Activated B cell treated with CpG ODN at 0.5 μM for 24 hours (primary cell): ENCODE measurements around the gene CALN1. TPM values are rescaled to one million over a fixed set of nuclear protein-coding genes. Genes with fewer than 3 reads are reported as not detected.

Experiments
- ATAC-seq: fragments of 200-7000 bp; cut with Tn5 transposase; one replicate; pipeline ENCODE4 v1.10.0; 2021; ENCODE audit warnings: low read depth, mild to moderate bottlenecking, moderate library complexity
- CTCF ChIA-PET: fragments of 350-600 bp; sonication (Branson Sonifier 250); formaldehyde crosslinking; loops from one replicate; lab custom pipeline; 2021; ENCODE audit warnings: antibody characterized with exemption; lab: Charles Lee
- POLR2A ChIA-PET: fragments of 350-600 bp; sonication (Branson Sonifier 250); formaldehyde crosslinking; loops from one replicate; lab custom pipeline; 2021; ENCODE audit warnings: antibody characterized with exemption; lab: Charles Lee
- DNase-seq: peaks from one replicate; pipeline ENCODE4 v3.0.0; 2022
- H3K27ac Mint-ChIP-seq: one replicate; pipeline ENCODE4 v1.8.0; 2020; ENCODE audit warnings: mixed read lengths
- H3K27me3 Mint-ChIP-seq: one replicate; pipeline ENCODE4 v1.8.0; 2021; ENCODE audit warnings: mixed read lengths
- H3K36me3 Mint-ChIP-seq: one replicate; pipeline ENCODE4 v1.8.0; 2021; ENCODE audit warnings: low read depth, mixed read lengths
- H3K4me1 Mint-ChIP-seq: one replicate; pipeline ENCODE4 v1.8.0; 2021; ENCODE audit warnings: mixed read lengths
- H3K4me3 Mint-ChIP-seq: one replicate; pipeline ENCODE4 v1.8.0; 2020; ENCODE audit warnings: mild to moderate bottlenecking, mixed read lengths
- H3K9me3 Mint-ChIP-seq: one replicate; pipeline ENCODE4 v1.8.0; 2020; ENCODE audit warnings: mixed read lengths
- intact Hi-C: fragments of 100-400 bp; cut with micrococcal nuclease; formaldehyde crosslinking; loops from one replicate; pipeline ENCODE4 v1.15.1; 2024
- total RNA-seq: library from RNA; stranded (reverse); gene quantifications from 2 replicates; pipeline ENCODE4 v1.2.3, GENCODE V29; 2022
- TF ChIP-seq, protein P1 (sequence below): fragments of 200-600 bp; IDR thresholded peaks from one replicate; pipeline ENCODE4 v1.8.0; 2022; ENCODE audit warnings: antibody characterized with exemption, mild to moderate bottlenecking

The CALN1 gene
- total RNA-seq, 1 donor from 2014 or later = not detected

DNA sequence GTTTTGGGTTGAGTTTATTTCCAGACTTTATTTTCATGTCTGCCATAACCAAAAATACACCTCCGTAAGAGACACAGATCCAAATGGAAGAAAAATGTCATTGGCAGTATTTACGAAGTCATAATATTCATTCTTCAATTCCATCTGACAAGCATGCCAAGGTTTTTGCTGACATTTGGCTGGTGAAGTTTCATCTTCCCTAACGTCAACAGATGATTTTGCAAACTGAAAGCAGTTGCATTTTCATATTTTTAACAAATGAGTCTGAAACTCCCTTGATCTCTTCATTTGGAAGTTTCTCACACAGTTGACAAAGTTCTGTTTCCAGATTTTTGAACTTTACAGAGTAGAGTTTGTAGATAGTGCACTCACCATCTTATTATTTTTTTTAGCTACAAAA lies 114.5 kb downstream of the CALN1 start:
- Mint-ChIP-seq H3K9me3 (no peaks in the 10 kb centered on the region), H3K4me1 (no peaks in the 10 kb centered on the region), H3K27ac (no peak overlapping the region), H3K4me3 (no peak overlapping the region), H3K36me3 (no peaks in the 10 kb centered on the region), H3K27me3 (no peaks in the 10 kb centered on the region)
- intact Hi-C loops = no loop called here
- DNase-seq (no peak), ATAC-seq (no peak)
- CTCF ChIA-PET = no interaction called here
- POLR2A ChIA-PET = no interaction called here
- TF ChIP-seq, protein P1, sequence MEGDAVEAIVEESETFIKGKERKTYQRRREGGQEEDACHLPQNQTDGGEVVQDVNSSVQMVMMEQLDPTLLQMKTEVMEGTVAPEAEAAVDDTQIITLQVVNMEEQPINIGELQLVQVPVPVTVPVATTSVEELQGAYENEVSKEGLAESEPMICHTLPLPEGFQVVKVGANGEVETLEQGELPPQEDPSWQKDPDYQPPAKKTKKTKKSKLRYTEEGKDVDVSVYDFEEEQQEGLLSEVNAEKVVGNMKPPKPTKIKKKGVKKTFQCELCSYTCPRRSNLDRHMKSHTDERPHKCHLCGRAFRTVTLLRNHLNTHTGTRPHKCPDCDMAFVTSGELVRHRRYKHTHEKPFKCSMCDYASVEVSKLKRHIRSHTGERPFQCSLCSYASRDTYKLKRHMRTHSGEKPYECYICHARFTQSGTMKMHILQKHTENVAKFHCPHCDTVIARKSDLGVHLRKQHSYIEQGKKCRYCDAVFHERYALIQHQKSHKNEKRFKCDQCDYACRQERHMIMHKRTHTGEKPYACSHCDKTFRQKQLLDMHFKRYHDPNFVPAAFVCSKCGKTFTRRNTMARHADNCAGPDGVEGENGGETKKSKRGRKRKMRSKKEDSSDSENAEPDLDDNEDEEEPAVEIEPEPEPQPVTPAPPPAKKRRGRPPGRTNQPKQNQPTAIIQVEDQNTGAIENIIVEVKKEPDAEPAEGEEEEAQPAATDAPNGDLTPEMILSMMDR = no peak

- POLR2A ChIA-PET = no interaction called here
- Mint-ChIP-seq H3K27me3 (no peaks in the 10 kb centered on the region), H3K9me3 (peaks cover 8% of the 10 kb centered on the region), H3K4me1 (no peaks in the 10 kb centered on the region), H3K4me3 (no peak overlapping the region), H3K27ac (no peak overlapping the region), H3K36me3 (no peaks in the 10 kb centered on the region)
- TF ChIP-seq, protein P1 = no peak
- DNase-seq (no peak), ATAC-seq (no peak)
- intact Hi-C loops = no loop called here
- CTCF ChIA-PET = no interaction called here
These were observed 119.3 kb downstream of the CALN1 start for GRCh38 chr7:72292794-72293193.

- POLR2A ChIA-PET = no interaction called here
- CTCF ChIA-PET = no interaction called here
- Mint-ChIP-seq H3K4me3 (no peak overlapping the region), H3K36me3 (no peaks in the 10 kb centered on the region), H3K27me3 (no peaks in the 10 kb centered on the region), H3K27ac (no peak overlapping the region), H3K4me1 (no peaks in the 10 kb centered on the region), H3K9me3 (peaks cover 8% of the 10 kb centered on the region)
- no peak for DNase-seq
- intact Hi-C loops = no loop called here
- no peak for ATAC-seq
- TF ChIP-seq, protein P1 = no peak
These were observed 120.0 kb downstream of the CALN1 start for GRCh38 chr7:72292118-72292517.

DNA sequence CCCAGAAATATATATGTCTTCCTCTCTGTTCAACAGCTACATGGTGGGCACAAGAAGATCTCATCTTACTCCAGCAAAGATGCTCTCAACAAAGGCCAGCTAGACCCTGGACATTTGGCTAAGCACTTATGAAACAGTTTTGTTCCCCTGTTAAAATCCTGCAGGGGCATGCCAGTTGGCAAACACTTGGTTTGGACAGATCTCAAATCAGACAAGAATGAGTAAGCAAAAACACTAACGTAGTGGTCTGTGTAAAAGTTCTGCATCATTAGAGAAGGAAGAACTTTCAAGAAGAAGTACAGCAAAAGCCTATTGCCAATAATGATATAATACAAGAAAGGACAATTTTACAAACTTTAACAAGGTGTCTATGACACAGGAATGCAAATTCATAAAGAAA lies 125.6 kb downstream of the CALN1 start:
- Mint-ChIP-seq H3K27ac (no peak overlapping the region), H3K36me3 (no peaks in the 10 kb centered on the region), H3K27me3 (no peaks in the 10 kb centered on the region), H3K4me3 (no peak overlapping the region), H3K9me3 (peaks cover 12% of the 10 kb centered on the region), H3K4me1 (no peaks in the 10 kb centered on the region)
- intact Hi-C loops = no loop called here
- ChIA-PET POLR2A (no interaction called here), CTCF (no interaction called here)
- ATAC-seq = no peak
- TF ChIP-seq, protein P1 = no peak
- DNase-seq = no peak

DNA sequence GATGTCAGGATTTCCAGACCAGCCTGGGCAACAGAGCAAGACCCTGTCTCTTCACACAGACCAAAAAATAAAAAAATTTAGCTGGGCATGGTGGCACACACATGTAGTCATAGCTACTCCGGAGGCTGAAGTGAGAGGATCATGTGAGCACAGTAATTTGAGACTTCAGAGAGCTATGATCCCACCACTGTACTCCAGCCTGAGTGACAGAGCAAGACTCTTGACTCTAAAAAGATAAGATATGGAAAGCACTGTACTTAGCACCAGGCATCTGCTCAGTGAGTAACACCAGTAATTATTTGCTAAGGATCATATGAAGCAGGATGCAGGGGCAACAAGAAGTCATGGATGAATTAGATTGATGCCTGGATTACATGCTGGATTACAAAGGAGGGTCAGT lies 128.8 kb downstream of the CALN1 start:
- Mint-ChIP-seq H3K4me3 (no peak overlapping the region), H3K4me1 (no peaks in the 10 kb centered on the region), H3K27ac (no peak overlapping the region), H3K27me3 (no peaks in the 10 kb centered on the region), H3K9me3 (peaks cover 4% of the 10 kb centered on the region), H3K36me3 (no peaks in the 10 kb centered on the region)
- ATAC-seq = no peak
- ChIA-PET CTCF (no interaction called here), POLR2A (no interaction called here)
- DNase-seq = no peak
- TF ChIP-seq, protein P1 = no peak
- intact Hi-C loops = no loop called here
